ENCODE results near the gene GALNT2.
A peak's percentile ranks its signal among the peaks of the same experiment; 100 is the strongest.

The GALNT2 gene

GRCh38 chr1:230066466-230067404 is at the start of gene GALNT2:
GALNT2 (plus strand) TSS chr1:230067238; CDS start chr1:230067281, 43 bp downstream.
- DNase-seq (ENCODE audit: low read depth in 4 of 4, low spot score in 1 of 4), result peak; percentile 54 to 84 (median 73)

DNA sequence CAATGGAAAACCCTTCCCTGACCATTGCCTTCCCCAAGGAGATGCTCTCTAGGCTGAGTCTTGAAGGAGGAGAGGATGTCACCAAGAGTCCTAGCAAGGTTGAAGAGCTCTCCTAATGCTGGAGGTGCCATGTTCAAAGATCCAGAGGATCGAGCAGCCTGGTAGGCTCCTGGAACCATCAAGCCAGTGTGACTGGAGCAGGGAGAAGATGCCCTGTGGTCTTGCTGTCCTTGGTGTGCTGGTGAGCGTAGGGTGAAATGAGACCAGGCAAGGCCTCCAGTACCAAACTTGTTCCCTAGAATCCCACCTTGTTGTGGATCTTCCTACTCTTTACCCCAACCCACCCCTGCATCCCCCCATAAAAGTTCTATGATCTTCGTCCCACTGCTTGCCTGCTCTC is 46.6 kb upstream of the GALNT2 start:
- DNase-seq (ENCODE audit: low read depth in 4 of 4, low spot score in 1 of 4), result no peak

DNA sequence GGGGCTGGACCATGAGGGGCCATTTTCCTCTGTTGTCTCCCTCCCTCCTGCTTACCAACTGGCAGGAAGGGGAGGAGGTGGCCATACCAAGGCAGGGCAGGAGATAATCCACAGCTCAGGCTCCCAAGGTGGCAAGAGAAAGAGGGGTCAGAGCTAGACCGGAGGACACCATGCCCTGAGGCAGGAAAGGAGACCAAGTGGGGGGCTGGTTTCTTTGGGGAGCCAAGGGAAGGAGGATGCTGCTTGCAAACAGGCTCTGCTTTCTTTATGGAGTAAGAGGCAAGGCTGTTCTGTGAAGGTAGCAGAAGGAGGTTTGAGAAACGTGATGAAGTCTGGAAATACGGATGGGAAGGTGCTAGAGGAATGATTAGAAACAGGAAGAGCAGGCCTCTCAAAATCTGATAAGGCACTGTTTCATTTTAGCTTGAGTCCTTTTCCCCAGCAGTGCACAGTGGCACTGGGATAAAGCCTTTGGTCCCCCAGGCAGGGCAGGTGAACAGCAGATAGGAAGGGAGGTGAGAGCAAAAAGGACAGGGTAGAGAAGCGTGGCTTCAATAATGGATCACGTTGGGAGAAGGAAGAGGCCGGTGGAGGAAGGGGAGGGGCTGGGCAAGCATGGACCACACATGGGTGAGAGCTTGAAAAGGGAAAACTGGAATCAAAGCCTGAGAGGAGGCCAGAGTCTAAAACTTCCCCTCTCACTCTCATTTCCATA is 44.2 kb upstream of the GALNT2 start:
- DNase-seq (ENCODE audit: low read depth in 4 of 4, low spot score in 1 of 4), result no peak

- DNase-seq (ENCODE audit: low read depth in 4 of 4, low spot score in 1 of 4), result no peak
These were observed 41.4 kb upstream of the GALNT2 start for GRCh38 chr1:230025686-230026085.

GRCh38 chr1:230026139-230026538 is 40.9 kb upstream of the GALNT2 start:
- DNase-seq (ENCODE audit: low read depth in 4 of 4, low spot score in 1 of 4), result no peak

DNA sequence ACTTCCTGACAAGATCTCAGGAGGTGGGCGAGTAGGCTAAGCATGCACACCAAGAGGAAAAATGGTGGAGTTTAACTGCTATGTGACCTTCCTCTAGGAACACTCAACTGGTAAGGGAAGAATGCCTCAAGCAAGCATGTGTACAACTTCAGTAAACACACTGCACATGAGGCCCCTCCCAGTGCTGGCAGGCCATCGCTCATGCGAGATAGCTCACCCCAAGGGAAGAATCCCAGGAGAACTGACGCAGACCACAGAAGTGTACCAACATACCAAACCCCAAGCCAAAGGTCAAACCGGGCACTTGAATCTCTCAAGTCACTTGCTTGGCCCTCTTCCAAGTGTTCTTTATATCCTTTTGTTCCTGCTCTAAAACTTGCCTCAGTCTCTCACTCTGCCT is 40.5 kb upstream of the GALNT2 start:
- DNase-seq (ENCODE audit: low read depth in 4 of 4, low spot score in 1 of 4), result no peak

GRCh38 chr1:230028602-230029223 is 38.3 kb upstream of the GALNT2 start:
- DNase-seq (ENCODE audit: low read depth in 4 of 4, low spot score in 1 of 4), result no peak

- no peak for DNase-seq (ENCODE audit: low read depth in 4 of 4, low spot score in 1 of 4)
These were observed 37.6 kb upstream of the GALNT2 start for GRCh38 chr1:230029244-230029941.

DNA sequence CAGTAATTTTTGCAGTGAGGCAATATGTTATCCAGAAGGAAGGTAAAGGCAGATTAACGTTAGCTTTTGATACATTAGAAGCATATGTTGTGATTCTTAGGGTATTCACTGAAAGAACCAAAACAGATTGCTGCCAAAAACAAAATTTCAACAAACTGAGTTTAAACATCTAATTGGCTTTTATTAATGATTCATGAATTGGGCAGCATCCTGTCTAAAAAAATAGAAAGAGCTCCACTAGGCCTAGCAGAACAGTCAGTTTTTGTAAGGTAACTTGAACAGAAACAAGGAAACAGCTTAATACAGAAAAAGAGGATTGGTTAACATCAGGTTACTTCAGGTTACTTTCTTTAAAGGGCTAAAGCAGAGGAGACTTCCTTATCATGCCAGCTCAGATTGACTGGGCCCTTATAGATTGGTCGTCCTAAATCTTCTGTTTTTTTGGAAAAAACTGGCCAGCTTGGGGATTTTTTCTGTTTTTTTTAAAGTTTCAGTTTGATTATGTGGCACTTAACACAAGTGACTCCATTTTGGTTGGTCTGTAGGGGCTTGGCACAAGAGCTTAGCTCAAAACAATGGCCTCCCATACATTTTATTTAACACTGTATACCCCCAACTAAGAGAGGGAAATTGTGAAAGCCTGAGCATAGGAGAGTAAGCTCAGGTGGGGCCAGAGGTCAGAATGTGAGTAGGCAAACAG is 36.8 kb upstream of the GALNT2 start:
- no peak for DNase-seq (ENCODE audit: low read depth in 4 of 4, low spot score in 1 of 4)

DNA sequence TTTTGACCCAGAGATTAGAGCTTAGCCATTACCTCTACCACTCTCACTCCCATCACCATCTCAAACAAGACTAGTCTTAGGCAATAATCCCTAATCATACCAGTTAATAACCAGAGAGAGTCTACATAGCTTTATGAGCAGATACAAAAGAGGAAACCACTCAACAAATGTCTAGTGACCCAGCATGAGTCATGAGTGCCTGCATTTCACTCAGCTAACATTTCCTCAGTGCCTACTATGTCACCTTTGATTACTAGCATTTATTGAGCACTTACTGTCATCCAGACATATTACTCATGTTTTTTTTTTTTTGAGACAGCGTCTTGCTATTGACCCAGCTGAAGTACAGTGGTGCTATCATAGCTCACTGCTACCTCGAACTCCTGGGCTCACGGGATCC is 35.9 kb upstream of the GALNT2 start:
- no peak for DNase-seq (ENCODE audit: low read depth in 4 of 4, low spot score in 1 of 4)

GRCh38 chr1:230032516-230033281 is 34.3 kb upstream of the GALNT2 start:
- no peak for DNase-seq (ENCODE audit: low read depth in 4 of 4, low spot score in 1 of 4)

DNA sequence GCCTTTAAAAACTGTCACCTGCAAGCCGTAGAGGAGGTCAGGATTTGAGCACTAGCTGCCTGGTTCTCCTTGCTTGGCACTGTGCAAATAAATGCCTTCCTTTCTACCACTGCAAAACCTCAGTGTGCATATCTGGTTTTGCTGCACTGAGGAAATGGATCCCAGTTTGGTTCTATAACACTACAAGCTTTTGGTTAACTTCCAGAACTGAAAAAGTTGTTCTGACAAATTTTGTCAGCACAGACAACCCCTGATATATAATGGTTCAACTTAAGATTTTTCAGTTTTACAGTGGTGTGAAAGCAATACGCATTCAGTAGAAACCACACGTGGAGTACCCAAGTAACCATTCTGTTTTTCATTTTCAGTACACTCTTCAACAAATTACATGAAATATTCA is 29.8 kb upstream of the GALNT2 start:
- DNase-seq (ENCODE audit: low read depth in 4 of 4, low spot score in 1 of 4), result no peak

DNA sequence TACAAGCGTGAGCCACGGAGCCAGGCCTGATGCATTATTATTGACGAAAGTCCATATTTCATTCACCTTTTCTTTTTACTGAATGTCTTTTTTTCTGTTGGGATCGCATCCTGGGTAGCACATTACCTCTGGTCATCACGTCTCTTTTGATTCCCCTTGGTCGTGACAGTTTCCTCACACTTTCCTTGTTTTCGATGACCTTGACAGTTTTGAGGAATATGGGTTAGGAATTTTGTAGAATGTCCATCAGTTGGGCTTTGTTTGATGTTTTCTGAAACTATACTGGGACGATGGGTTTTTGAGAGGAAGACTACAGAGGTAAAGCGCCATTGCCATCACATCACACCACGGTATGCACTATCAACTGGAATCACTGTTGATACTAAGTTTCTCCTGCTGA is 26.6 kb upstream of the GALNT2 start:
- no peak for DNase-seq (ENCODE audit: low read depth in 4 of 4, low spot score in 1 of 4)

- no peak for DNase-seq (ENCODE audit: low read depth in 4 of 4, low spot score in 1 of 4)
These were observed 24.0 kb upstream of the GALNT2 start for GRCh38 chr1:230043081-230043480.

DNA sequence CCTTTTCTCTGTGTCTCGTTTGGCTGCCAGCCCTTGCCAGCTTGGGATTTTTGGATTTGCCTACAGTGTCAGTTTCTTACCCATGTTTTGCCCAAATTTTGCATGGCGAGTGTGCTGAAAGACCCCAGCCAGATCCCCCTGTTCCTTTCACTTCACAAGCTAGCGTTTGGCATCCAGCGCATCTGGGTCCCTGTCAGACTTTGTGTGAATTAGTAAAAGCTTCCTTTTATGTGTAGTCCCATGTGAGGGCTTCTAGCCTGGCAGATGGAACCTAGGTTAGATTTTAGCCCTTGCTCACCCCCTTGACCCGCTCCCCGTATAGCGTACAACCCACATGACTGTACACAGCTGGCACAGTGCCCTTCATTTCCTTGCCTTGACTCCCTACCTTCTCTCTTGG is 22.3 kb upstream of the GALNT2 start:
- DNase-seq (ENCODE audit: low read depth in 4 of 4, low spot score in 1 of 4), result no peak

DNA sequence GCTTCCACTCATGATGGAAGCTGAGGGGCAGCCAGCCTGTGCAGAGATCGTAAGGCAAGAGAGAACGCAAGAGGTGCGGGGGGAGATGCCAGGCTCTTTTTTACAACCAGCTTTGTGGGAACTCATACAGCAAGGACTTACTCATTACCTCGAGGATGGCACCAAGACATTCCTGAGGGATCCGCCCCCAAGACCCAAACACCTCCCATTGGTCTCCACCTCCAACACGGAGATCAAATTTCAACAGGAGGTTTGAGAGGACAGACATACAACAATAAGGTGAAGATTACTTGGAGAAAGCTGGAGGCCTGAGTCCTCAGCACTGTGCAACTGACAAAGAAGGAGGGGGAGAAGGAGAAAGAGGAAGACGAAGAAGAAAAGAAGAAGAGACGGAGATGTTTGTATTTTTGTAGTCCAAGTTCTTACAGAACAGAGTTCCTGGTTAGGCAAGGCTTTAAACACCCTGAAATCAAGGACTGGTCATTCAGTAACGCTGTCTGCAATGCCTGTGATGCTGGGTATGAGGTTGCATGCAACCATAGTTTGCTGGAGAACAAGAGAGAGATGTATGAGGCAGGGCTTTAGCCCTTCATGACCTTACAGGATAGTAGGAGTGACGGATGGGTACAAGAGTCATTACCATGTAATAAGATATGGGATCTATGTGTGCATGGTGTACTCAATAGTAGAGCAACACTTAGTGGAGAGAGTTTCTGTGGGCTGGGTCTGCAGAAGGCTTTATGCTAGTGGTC is 19.7 kb upstream of the GALNT2 start:
- no peak for DNase-seq (ENCODE audit: low read depth in 4 of 4, low spot score in 1 of 4)

DNA sequence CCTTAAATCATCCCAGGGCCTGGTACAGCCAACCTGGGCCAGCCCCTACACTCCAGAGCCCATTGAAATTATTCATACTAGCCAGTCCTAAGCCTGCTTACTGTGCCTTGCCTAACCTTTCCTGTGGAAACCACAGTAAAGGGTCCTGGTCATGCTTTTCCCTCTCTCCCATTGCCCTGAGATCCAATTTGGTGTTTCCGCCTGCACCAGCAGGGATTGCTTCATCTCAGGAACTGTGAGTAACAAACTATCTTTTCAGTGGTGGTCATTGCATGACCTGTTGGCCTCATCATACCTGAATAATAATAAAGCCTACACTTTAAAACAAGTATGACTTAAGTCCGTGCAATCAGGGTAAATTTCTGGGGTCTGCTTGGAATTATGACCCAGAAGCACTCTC is 18.7 kb upstream of the GALNT2 start:
- no peak for DNase-seq (ENCODE audit: low read depth in 4 of 4, low spot score in 1 of 4)

- no peak for DNase-seq (ENCODE audit: low read depth in 4 of 4, low spot score in 1 of 4)
These were observed 18.1 kb upstream of the GALNT2 start for GRCh38 chr1:230048922-230049321.

GRCh38 chr1:230049731-230050130 is 17.3 kb upstream of the GALNT2 start:
- no peak for DNase-seq (ENCODE audit: low read depth in 4 of 4, low spot score in 1 of 4)
